ENCODE data around the gene PAQR6. TPM values are rescaled to one million over a fixed set of nuclear protein-coding genes. Genes with fewer than 3 reads are reported as not detected.
A peak's percentile ranks its signal among the peaks of the same experiment; 100 is the strongest.

The PAQR6 gene
- total RNA-seq, 1 donor from 2014 or later = 48.9 TPM

- DNase-seq (ENCODE audit: low spot score) (peak; percentile 35), ATAC-seq (no peak)
- intact Hi-C loops (cut with DNase I) = no loop called here
Measured at GRCh38 chr1:156211243-156211642, 36.6 kb downstream of the PAQR6 start.

GRCh38 chr1:156204686-156205085 lies 43.2 kb downstream of the PAQR6 start:
- intact Hi-C loops (cut with DNase I) = no loop called here
- ATAC-seq (peak; percentile 36), DNase-seq (ENCODE audit: low spot score) (no peak)

- DNase-seq (ENCODE audit: low spot score) (no peak), ATAC-seq (no peak)
- intact Hi-C loops (cut with DNase I) = no loop called here
Measured at GRCh38 chr1:156203331-156203730, 44.5 kb downstream of the PAQR6 start.

- no peak for ATAC-seq
- intact Hi-C loops (cut with DNase I) = no loop called here
- no peak for DNase-seq (ENCODE audit: low spot score)
Measured at GRCh38 chr1:156200044-156200443, 47.8 kb downstream of the PAQR6 start.

- DNase-seq (ENCODE audit: low spot score) = no peak
- ATAC-seq = no peak
- intact Hi-C loops (cut with DNase I) = no loop called here
Measured at GRCh38 chr1:156198831-156199349, 49.0 kb downstream of the PAQR6 start.

- ATAC-seq = no peak
- intact Hi-C loops (cut with DNase I) = no loop called here
- no peak for DNase-seq (ENCODE audit: low spot score)
Measured at GRCh38 chr1:156196445-156196844, 51.4 kb downstream of the PAQR6 start.

- intact Hi-C loops (cut with DNase I) = no loop called here
- ATAC-seq = no peak
- no peak for DNase-seq (ENCODE audit: low spot score)
Measured at GRCh38 chr1:156195853-156196252, 52.0 kb downstream of the PAQR6 start.

- intact Hi-C loops (cut with DNase I) = no loop called here
- peak; percentile 3 for ATAC-seq
- no peak for DNase-seq (ENCODE audit: low spot score)
Measured at GRCh38 chr1:156194300-156194652, 53.6 kb downstream of the PAQR6 start.

- ATAC-seq (peak; percentile 100), DNase-seq (ENCODE audit: low spot score) (peak; percentile 97)
- intact Hi-C loops (cut with DNase I) = no loop called here
Measured at GRCh38 chr1:156193488-156194299, 54.2 kb downstream of the PAQR6 start, which contains the start of gene SLC25A44. TSS of gene SLC25A44 (plus strand) at chr1:156194104. CDS start at chr1:156199848, 5,744 bp downstream.

Other genes starting within 250 kb of the PAQR6 start
- gene SSR2, start 227.1 kb downstream of the PAQR6 start, total RNA-seq = 126 TPM
- gene UBQLN4, start 194.3 kb downstream of the PAQR6 start, total RNA-seq = 37.6 TPM
- 35.8 TPM for gene LAMTOR2, start 193.3 kb downstream of the PAQR6 start, total RNA-seq
- not detected for gene RAB25, start 186.9 kb downstream of the PAQR6 start, total RNA-seq
- 1.2 TPM for gene MEX3A, start 165.6 kb downstream of the PAQR6 start, total RNA-seq
- 322 TPM for gene LMNA, start 133.3 kb downstream of the PAQR6 start, total RNA-seq
- gene SEMA4A, start 94.5 kb downstream of the PAQR6 start, total RNA-seq = 8.4 TPM
- 16.3 TPM for gene SLC25A44, start 54.0 kb downstream of the PAQR6 start, total RNA-seq
- 37.4 TPM for gene PMF1, start 35.0 kb downstream of the PAQR6 start, total RNA-seq
- gene BGLAP, start 5.9 kb downstream of the PAQR6 start, total RNA-seq = 5.1 TPM
- 64.0 TPM for gene SMG5, start 34.8 kb upstream of the PAQR6 start, total RNA-seq
- gene TMEM79, start 36.3 kb upstream of the PAQR6 start, total RNA-seq = 3.1 TPM
- gene GLMP, start 47.6 kb upstream of the PAQR6 start, total RNA-seq = 39.0 TPM
- not detected for gene VHLL, start 51.3 kb upstream of the PAQR6 start, total RNA-seq
- gene CCT3, start 90.2 kb upstream of the PAQR6 start, total RNA-seq = 98.6 TPM
- not detected for gene TSACC, start 90.5 kb upstream of the PAQR6 start, total RNA-seq
- not detected for gene RHBG, start 121.2 kb upstream of the PAQR6 start, total RNA-seq